ENCODE measurements around the gene C1orf141. TPM values are rescaled to one million over a fixed set of nuclear protein-coding genes. Genes with fewer than 3 reads are reported as not detected.
A peak's percentile ranks its signal among the peaks of the same experiment; 100 is the strongest.

Gene C1orf141
- total and polyA plus RNA-seq, 9 of the 15 experiments (the other 6 are each of a cell fraction or from before 2014, with no cell fraction given) = not detected

GRCh38 chr1:67051196-67051595 lies 83.6 kb downstream of the C1orf141 start:
- ATAC-seq (no peak), FAIRE-seq (no peak), DNase-seq (ENCODE audit: extremely low read depth in 1 of 4, low spot score in 3 of 4) (no peak)
- Histone ChIP-seq H3K9ac (ENCODE audit: insufficient read depth in 1 of 2, low read depth in 2 of 2, low read length in 2 of 2) (no peak overlapping the region), H3K4me3 (no peak overlapping the region), H3K9me3 (replicated peaks; ENCODE audit: control insufficient read depth, insufficient read depth, low read depth, low read length) (no peaks in the 10 kb centered on the region), H3K27ac (ENCODE audit: extremely low read depth, low read depth, low read length) (no peak overlapping the region), H4K20me1 (replicated peaks; ENCODE audit: control insufficient read depth, insufficient read depth, low read length) (no peaks in the 10 kb centered on the region), H3K4me1 (replicated peaks in 1 of 2; ENCODE audit: control insufficient read depth in 2 of 2, insufficient read depth in 2 of 2, low read length in 2 of 2) (peaks cover 4 to 15% of the 10 kb centered on the region in 2 experiments; a peak in 3 of 5 replicates), H3K79me2 (ENCODE audit: control insufficient read depth, insufficient read depth, low read length) (peaks cover 26% of the 10 kb centered on the region), H3K36me3 (ENCODE audit: control insufficient read depth, insufficient read depth, low read length) (peaks cover 46% of the 10 kb centered on the region), H3K27me3 (ENCODE audit: control insufficient read depth in 2 of 2, insufficient read depth in 2 of 2, low read length in 2 of 2) (no peaks in the 10 kb centered on the region), H3K4me2 (ENCODE audit: insufficient read depth, low read length) (no peak overlapping the region), H3K9me1 (ENCODE audit: control insufficient read depth, insufficient read depth, low read length) (no peaks in the 10 kb centered on the region), H2AFZ (ENCODE audit: low read depth, low read length) (no peak overlapping the region)
- TF ChIP-seq RFX1 (IDR thresholded peaks at IDR 0.05) (peak; percentile 11; the same call in 1 of the 2 replicates), SMAD3 (CRISPR knock-in tag; conservative IDR thresholded peaks at IDR 0.05) (no peak), RBFOX2 (IDR thresholded peaks at IDR 0.05; ENCODE audit: low read depth, low read length) (0 out of 2 replicates have a peak, but pooled peaks have one; percentile 22)
- intact Hi-C loops (cut with micrococcal nuclease) (loop anchor here (5.0 kb wide), 3 partner anchors 54 to 156 kb away; no protein-coding TSS in a partner anchor), in situ Hi-C loops (cut with MboI) (no loop called here)
- WGBS (ENCODE audit: insufficient coverage, low coverage, missing lambda C conversion rate) = 65% methylated on average over 4 of the region's 4 CpGs
- ChIA-PET CTCF (ENCODE audit: low intra/inter-chr PET ratio) (no interaction called here), POLR2A (interaction anchor here (1.0 kb wide), 1 partner anchor 12 kb away, joined by 3 read pairs; no protein-coding TSS in a partner anchor)
- BruUV-seq (replicated peaks) = no TSS peak

- no peaks in the 10 kb centered on the region for H3K9me3 ChIP-seq (replicated peaks; ENCODE audit: control insufficient read depth, insufficient read depth, low read depth, low read length)
- no peak for TF ChIP-seq ZNF134 (CRISPR knock-in tag; conservative IDR thresholded peaks at IDR 0.05)
- TF ChIP-seq TCF15 (CRISPR knock-in tag; IDR thresholded peaks at IDR 0.05) = no peak
- TF ChIP-seq TCF7 (IDR thresholded peaks at IDR 0.05; ENCODE audit: borderline replicate concordance) = no peak
- TF ChIP-seq ZNF586 (CRISPR knock-in tag; conservative IDR thresholded peaks at IDR 0.05) = no peak
- TF ChIP-seq DMBX1 (CRISPR knock-in tag; IDR thresholded peaks at IDR 0.05; ENCODE audit: borderline replicate concordance) = no peak
- TF ChIP-seq RBM39 (optimal IDR thresholded peaks at IDR 0.05; ENCODE audit: low read depth, low read length) = no peak
- H3K27me3 ChIP-seq (ENCODE audit: control insufficient read depth in 2 of 2, insufficient read depth in 2 of 2, low read length in 2 of 2) = no peaks in the 10 kb centered on the region
- no peak overlapping the region for H3K4me2 ChIP-seq (ENCODE audit: insufficient read depth, low read length)
- no peak for ATAC-seq
- no peak for FAIRE-seq
- peaks cover 85% of the 10 kb centered on the region for H3K36me3 ChIP-seq (ENCODE audit: control insufficient read depth, insufficient read depth, low read length)
- intact Hi-C loops (cut with micrococcal nuclease) (no loop called here), in situ Hi-C loops (cut with MboI) (no loop called here)
- POLR2A ChIA-PET = no interaction called here
- no TSS peak for BruUV-seq (replicated peaks)
- H3K4me3 ChIP-seq = no peak overlapping the region
- CTCF ChIA-PET (ENCODE audit: low intra/inter-chr PET ratio) = no interaction called here
- no peaks in the 10 kb centered on the region for H3K79me2 ChIP-seq (ENCODE audit: control insufficient read depth, insufficient read depth, low read length)
- no peaks in the 10 kb centered on the region for H4K20me1 ChIP-seq (replicated peaks; ENCODE audit: control insufficient read depth, insufficient read depth, low read length)
- DNase-seq (ENCODE audit: extremely low read depth in 1 of 4, low spot score in 3 of 4) = no peak
- no peak overlapping the region for H3K27ac ChIP-seq (ENCODE audit: extremely low read depth, low read depth, low read length)
- H2AFZ ChIP-seq (ENCODE audit: low read depth, low read length) = no peak overlapping the region
- 86% methylated on average over 4 of the region's 4 CpGs for WGBS (ENCODE audit: insufficient coverage, low coverage, missing lambda C conversion rate)
- H3K9ac ChIP-seq (ENCODE audit: insufficient read depth in 1 of 2, low read depth in 2 of 2, low read length in 2 of 2) = no peak overlapping the region
- H3K9me1 ChIP-seq (ENCODE audit: control insufficient read depth, insufficient read depth, low read length) = no peaks in the 10 kb centered on the region
- H3K4me1 ChIP-seq (replicated peaks in 1 of 2; ENCODE audit: control insufficient read depth in 2 of 2, insufficient read depth in 2 of 2, low read length in 2 of 2) = no peaks in the 10 kb centered on the region
Observed at GRCh38 chr1:67044631-67045270, 90.0 kb downstream of the C1orf141 start.
